ENCODE data around the gene LRRC70.

DNA sequence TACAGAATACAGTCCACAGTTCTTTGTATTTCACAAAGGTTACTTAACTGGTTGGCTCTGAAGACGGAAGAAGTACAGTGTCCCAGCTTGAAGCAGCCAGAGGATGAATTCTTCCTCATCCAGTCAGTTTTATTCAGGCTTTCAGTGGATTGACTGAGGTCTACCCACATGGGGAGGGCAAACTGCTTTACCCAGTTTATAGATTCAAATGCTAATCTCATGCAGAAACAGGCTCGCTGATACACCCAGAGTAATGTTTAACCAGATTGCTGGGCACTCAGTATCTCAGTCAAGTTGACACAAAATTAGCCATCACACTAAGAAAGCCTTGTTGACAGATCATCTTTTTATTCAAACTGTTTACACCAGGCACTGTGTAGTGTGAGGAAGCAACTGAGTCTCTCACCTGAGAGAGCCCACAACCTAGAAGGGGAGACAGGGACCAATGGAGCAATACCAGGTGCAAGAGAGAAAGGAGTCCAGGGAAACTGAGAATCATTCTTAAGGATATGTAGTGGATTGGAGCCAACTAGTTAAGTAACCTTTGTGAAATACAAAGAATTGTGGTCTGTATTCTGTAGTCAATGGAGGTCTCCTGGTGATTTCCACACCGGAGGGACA is 15.9 kb downstream of the LRRC70 start:
- TF ChIP-seq ZFP3 (CRISPR knock-in tag; IDR thresholded peaks at IDR 0.05) (no peak), PATZ1 (CRISPR knock-in tag; IDR thresholded peaks at IDR 0.05; ENCODE audit: borderline replicate concordance) (no peak), RARB (CRISPR knock-in tag; IDR thresholded peaks at IDR 0.05) (no peak), CSDC2 (CRISPR knock-in tag; IDR thresholded peaks at IDR 0.05) (no peak), ZFP30 (CRISPR knock-in tag; IDR thresholded peaks at IDR 0.05) (no peak), CREB5 (CRISPR knock-in tag; IDR thresholded peaks at IDR 0.05; ENCODE audit: low read depth) (no peak), ARNTL (CRISPR knock-in tag; IDR thresholded peaks at IDR 0.05; ENCODE audit: borderline replicate concordance, low read depth) (no peak), POU6F1 (CRISPR knock-in tag; IDR thresholded peaks at IDR 0.05; ENCODE audit: borderline replicate concordance, low read depth) (no peak), BACH2 (CRISPR knock-in tag; IDR thresholded peaks at IDR 0.05; ENCODE audit: borderline replicate concordance) (no peak), ZNF565 (CRISPR knock-in tag; conservative IDR thresholded peaks at IDR 0.05; ENCODE audit: low read depth) (no peak), ESRRG (CRISPR knock-in tag; IDR thresholded peaks at IDR 0.05) (no peak), ISL1 (CRISPR knock-in tag; IDR thresholded peaks at IDR 0.05) (no peak)

Measured in SK-N-SH treated with all-trans-retinoic acid at 6 μM for 48 hours (cell line).